T-cell (primary cell): ENCODE measurements around the gene ARMC8. TPM values are rescaled to one million over a fixed set of nuclear protein-coding genes. Genes with fewer than 3 reads are reported as not detected.
"Not testable (repeated sequence)": the region's sequence is repeated elsewhere in the genome, so short reads cannot be mapped to it uniquely, and the experiment has no call there.

Experiments
- ATAC-seq, 4 experiments: fragments of 200-7000 bp in 3 of 4; fragments of 150-1000 bp in 1 of 4; cut with Tn5 transposase; replicated peaks in 1 of 4; 1 replicate in 3 of 4; 2 replicates in 1 of 4; pipeline ENCODE4 v1.10.0; 2021; ENCODE audit warnings: moderate library complexity in 3 of 4, mild to moderate bottlenecking in 2 of 4, moderate number of reproducible peaks in 1 of 4
- CTCF ChIA-PET, 2 donors: fragments of 300-600 bp; sonication (Branson Sonifier 250); formaldehyde crosslinking; loops; one replicate each; lab custom pipeline; 2022; ENCODE audit warnings: antibody characterized with exemption in 2 of 2; lab: Charles Lee
- POLR2A ChIA-PET, 2 donors: fragments of 300-600 bp; sonication (Branson Sonifier 250); formaldehyde crosslinking; loops; one replicate each; lab custom pipeline; 2022; ENCODE audit warnings: antibody characterized with exemption in 2 of 2; lab: Charles Lee
- DNase-seq, 35 experiments: peaks; one replicate each; pipeline versions ENCODE4 v3.0.0 to v3.0.0-alpha.2; 2013 to 2023
- H3K27ac ChIP-seq: one replicate; pipeline ENCODE4 v1.5.1; 2013; ENCODE audit warnings: low read length
- H3K27me3 ChIP-seq, 2 experiments: replicated peaks in 1 of 2; 1 replicate in 1 of 2; 2 replicates in 1 of 2; pipeline versions ENCODE4 v1.6.1 to v1.7.0; 2013; ENCODE audit warnings: low read length in 1 of 2, mixed read lengths in 1 of 2; ENCODE audit not compliant: control insufficient read depth in 2 of 2, insufficient read depth in 2 of 2; ENCODE audit errors: extremely low read depth in 1 of 2
- H3K36me3 ChIP-seq, 2 donors: 1 replicate in 1 of 2; 2 replicates in 1 of 2; pipeline versions ENCODE4 v1.6.1 to v1.7.0; 2013; ENCODE audit warnings: low read length in 1 of 2; ENCODE audit not compliant: control insufficient read depth in 2 of 2, insufficient read depth in 1 of 2; ENCODE audit errors: extremely low read depth in 1 of 2
- H3K4me1 ChIP-seq, 2 experiments: 1 replicate in 1 of 2; 2 replicates in 1 of 2; pipeline versions ENCODE4 v1.6.1 to v1.7.0; 2013; ENCODE audit warnings: low read length in 2 of 2, mixed read lengths in 1 of 2; ENCODE audit not compliant: insufficient read depth in 2 of 2, control insufficient read depth in 1 of 2; ENCODE audit errors: extremely low read depth in 1 of 2
- H3K4me3 ChIP-seq, 2 donors: 1 replicate in 1 of 2; 2 replicates in 1 of 2; pipeline versions ENCODE4 v1.5.1 to v1.7.0; 2013; ENCODE audit warnings: mild to moderate bottlenecking in 2 of 2, low read length in 1 of 2, moderate library complexity in 1 of 2; ENCODE audit not compliant: control insufficient read depth in 1 of 2; ENCODE audit errors: extremely low read depth in 1 of 2
- H3K9me3 ChIP-seq: 2 replicates; pipeline ENCODE4 v1.7.0; 2013
- H3K27ac Mint-ChIP-seq, 2 donors: one replicate each; pipeline ENCODE4 v1.8.0; 2020 to 2021; ENCODE audit warnings: mild to moderate bottlenecking in 2 of 2, mixed read lengths in 2 of 2
- H3K27me3 Mint-ChIP-seq, 2 donors: one replicate each; pipeline ENCODE4 v1.8.0; 2021 to 2022; ENCODE audit warnings: mixed read lengths in 2 of 2
- H3K36me3 Mint-ChIP-seq: one replicate; pipeline ENCODE4 v1.8.0; 2021; ENCODE audit warnings: mixed read lengths
- H3K4me1 Mint-ChIP-seq, 3 donors: one replicate each; pipeline ENCODE4 v1.8.0; 2020 to 2022; ENCODE audit warnings: mixed read lengths in 3 of 3, mild to moderate bottlenecking in 1 of 3
- H3K4me3 Mint-ChIP-seq, 3 donors: one replicate each; pipeline ENCODE4 v1.8.0; 2020 to 2022; ENCODE audit warnings: mild to moderate bottlenecking in 3 of 3, mixed read lengths in 3 of 3, moderate library complexity in 3 of 3
- H3K9me3 Mint-ChIP-seq, 3 donors: one replicate each; pipeline ENCODE4 v1.8.0; 2020 to 2022; ENCODE audit warnings: mixed read lengths in 3 of 3
- WGBS: methylation state at CpG from one replicate; pipeline ENCODE4 v1.1.5; 2013; ENCODE audit warnings: missing lambda C conversion rate; ENCODE audit not compliant: insufficient coverage; 5-methylcytosine and 5-hydroxymethylcytosine counted together
- total RNA-seq, 35 experiments: library from RNA in 6 of 35; stranded (reverse) in 6 of 35; fragments of 120-200 nt in 1 of 35; gene quantifications; one replicate each; pipeline versions ENCODE4 v1.2.1 to v1.2.4 and lab custom pipeline; 2013 to 2026

ARMC8 gene, protein sequence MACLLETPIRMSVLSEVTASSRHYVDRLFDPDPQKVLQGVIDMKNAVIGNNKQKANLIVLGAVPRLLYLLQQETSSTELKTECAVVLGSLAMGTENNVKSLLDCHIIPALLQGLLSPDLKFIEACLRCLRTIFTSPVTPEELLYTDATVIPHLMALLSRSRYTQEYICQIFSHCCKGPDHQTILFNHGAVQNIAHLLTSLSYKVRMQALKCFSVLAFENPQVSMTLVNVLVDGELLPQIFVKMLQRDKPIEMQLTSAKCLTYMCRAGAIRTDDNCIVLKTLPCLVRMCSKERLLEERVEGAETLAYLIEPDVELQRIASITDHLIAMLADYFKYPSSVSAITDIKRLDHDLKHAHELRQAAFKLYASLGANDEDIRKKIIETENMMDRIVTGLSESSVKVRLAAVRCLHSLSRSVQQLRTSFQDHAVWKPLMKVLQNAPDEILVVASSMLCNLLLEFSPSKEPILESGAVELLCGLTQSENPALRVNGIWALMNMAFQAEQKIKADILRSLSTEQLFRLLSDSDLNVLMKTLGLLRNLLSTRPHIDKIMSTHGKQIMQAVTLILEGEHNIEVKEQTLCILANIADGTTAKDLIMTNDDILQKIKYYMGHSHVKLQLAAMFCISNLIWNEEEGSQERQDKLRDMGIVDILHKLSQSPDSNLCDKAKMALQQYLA
- 10 to 100 TPM; 55.0 to 79.8 (median 58.6) TPM for total RNA-seq
- total RNA-seq (2013): 59.7 TPM
- 54.8 to 95.7 (median 80.6) reads per million in 29 experiments for total RNA-seq (lab: John Stamatoyannopoulos, UW)

DNA sequence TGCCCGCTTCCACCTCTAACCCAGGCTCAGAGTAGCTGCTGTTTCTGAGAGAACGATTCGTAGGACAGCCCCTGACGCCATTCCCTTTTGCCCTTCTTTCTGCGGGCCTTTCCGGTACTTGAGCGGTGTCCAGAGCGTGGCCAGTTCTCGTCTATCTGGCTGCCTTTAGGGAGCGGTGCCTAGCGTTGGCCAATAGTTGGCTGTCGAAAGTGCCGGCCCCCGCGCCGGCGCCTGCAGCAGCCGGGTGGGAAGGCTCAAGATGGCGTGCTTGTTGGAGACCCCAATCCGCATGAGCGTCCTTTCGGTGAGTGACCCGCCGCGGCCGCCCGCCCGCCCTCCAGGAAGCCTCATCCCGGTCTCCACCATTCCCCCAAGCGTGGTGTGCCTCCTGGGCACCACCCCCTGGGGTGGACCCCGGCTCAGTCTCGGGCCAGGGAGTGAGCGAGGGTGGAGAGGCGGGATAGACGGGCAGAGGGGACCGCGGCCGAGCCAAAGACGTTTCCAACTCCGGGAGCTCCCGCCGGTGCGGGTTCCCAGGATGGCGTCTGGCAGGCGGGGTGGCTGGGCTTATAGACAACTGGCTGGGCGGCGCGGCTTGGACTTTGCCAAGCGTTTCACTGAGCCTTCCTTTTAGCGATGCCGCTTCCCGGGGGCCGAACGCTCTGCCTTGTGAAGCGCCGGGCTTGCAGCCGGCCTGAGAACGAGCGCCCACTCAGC lies at the start of gene ARMC8:
Gene ARMC8, plus strand, starts transcription at position 6 of the 717 bp plus-strand sequence. Its CDS starts 254 bp downstream, at position 260.
- H3K4me1 Mint-ChIP-seq: peaks cover 40 to 54% (median 46%) of the 10 kb centered on the region in 3 donors
- no peaks in the 10 kb centered on the region for H3K9me3 ChIP-seq
- H3K27me3 ChIP-seq: peaks cover 0 to 14% of the 10 kb centered on the region in 2 experiments
- H3K36me3 Mint-ChIP-seq: peaks cover 13% of the 10 kb centered on the region
- ChIA-PET POLR2A (interaction anchor here (0.5 to 3.1 kb wide), 6 partner anchors 11 to 1318 kb away, joined by 3 to 16 read pairs (median 7); partner anchors contain the start of gene DBR1 (in 1 of the 2)), CTCF (interaction anchor here (0.6 to 2.4 kb wide), 9 partner anchors 9 to 749 kb away, joined by 3 to 23 read pairs (median 3); partner anchors contain the start of genes DBR1 (in 1 of the 2) and NME9 (in 1 of the 2))
- H3K9me3 Mint-ChIP-seq: no peaks in the 10 kb centered on the region
- peak; percentile 63 to 72 (median 65) for ATAC-seq
- H3K27ac ChIP-seq: peak within 1 kb of the TSS; percentile 88
- H3K27me3 Mint-ChIP-seq: peaks cover 7 to 14% of the 10 kb centered on the region in 2 donors
- peak within 1 kb of the TSS; percentile 85 to 94 for H3K4me3 ChIP-seq
- H3K27ac Mint-ChIP-seq: peak within 1 kb of the TSS; percentile 97 to 99
- DNase-seq: peak in 17 of 35 experiments; percentile 3 to 50 (median 15)
- peaks cover 0 to 4% of the 10 kb centered on the region in 2 donors for H3K36me3 ChIP-seq
- peaks cover 8 to 11% of the 10 kb centered on the region in 2 experiments for H3K4me1 ChIP-seq
- under 1% methylated on average over 43 of the region's 59 CpGs for WGBS
- peak within 1 kb of the TSS; percentile 93 to 98 (median 95) for H3K4me3 Mint-ChIP-seq

DNA sequence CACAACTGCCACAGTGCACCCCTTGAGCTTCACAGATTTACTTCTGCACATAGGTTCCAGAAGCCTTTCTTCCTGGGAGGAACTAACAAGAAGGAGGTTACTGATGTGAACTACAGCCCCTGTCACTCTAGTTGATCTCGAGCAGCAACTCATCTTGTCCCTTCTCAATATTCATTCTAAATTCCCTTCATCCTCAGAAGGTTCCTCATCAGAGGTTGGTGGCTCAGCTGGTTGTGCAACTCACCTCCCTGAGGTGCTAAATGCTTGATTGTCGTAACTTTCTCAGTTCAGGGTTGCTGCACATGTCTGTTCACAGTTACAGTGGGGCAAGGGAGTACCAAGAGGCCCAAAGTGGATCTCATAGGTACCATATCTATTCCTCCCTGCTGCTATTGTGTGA lies 49.2 kb upstream of the ARMC8 start:
- CTCF ChIA-PET: interaction anchor here in 1 of 2 donors (0.7 kb wide), 1 partner anchor 1038 kb away, joined by 3 read pairs; no protein-coding TSS in a partner anchor
- Histone ChIP-seq H3K27ac (no peak overlapping the region), H3K36me3 (no peaks in the 10 kb centered on the region), H3K4me3 (no peak overlapping the region), H3K9me3 (no peaks in the 10 kb centered on the region), H3K27me3 (no peaks in the 10 kb centered on the region), H3K4me1 (no peaks in the 10 kb centered on the region)
- WGBS: 27% methylated on average over 1 of the region's 2 CpGs
- Mint-ChIP-seq H3K27me3 (peaks cover 8 to 14% of the 10 kb centered on the region in 2 donors), H3K9me3 (no peaks in the 10 kb centered on the region), H3K4me3 (no peak overlapping the region), H3K36me3 (no peaks in the 10 kb centered on the region), H3K27ac (no peak overlapping the region), H3K4me1 (no peaks in the 10 kb centered on the region)
- POLR2A ChIA-PET: no interaction called here
- no peak for DNase-seq
- no peak for ATAC-seq

- Mint-ChIP-seq H3K9me3 (no peaks in the 10 kb centered on the region), H3K4me3 (no peak overlapping the region), H3K4me1 (no peaks in the 10 kb centered on the region), H3K36me3 (no peaks in the 10 kb centered on the region), H3K27ac (no peak overlapping the region), H3K27me3 (peaks cover 8 to 14% of the 10 kb centered on the region in 2 donors)
- Histone ChIP-seq H3K9me3 (no peaks in the 10 kb centered on the region), H3K4me1 (no peaks in the 10 kb centered on the region), H3K27ac (no peak overlapping the region), H3K27me3 (no peaks in the 10 kb centered on the region), H3K4me3 (no peak overlapping the region), H3K36me3 (no peaks in the 10 kb centered on the region)
- ATAC-seq (no peak), DNase-seq (no peak)
- ChIA-PET POLR2A (no interaction called here), CTCF (no interaction called here)
- no CpG with 5 or more reads among the region's 2 CpGs for WGBS
Observed at GRCh38 chr3:138139691-138140090, 47.4 kb upstream of the ARMC8 start.

GRCh38 chr3:138140940-138141339 lies 46.2 kb upstream of the ARMC8 start:
- Histone ChIP-seq H3K36me3 (no peaks in the 10 kb centered on the region), H3K27me3 (no peaks in the 10 kb centered on the region), H3K4me3 (no peak overlapping the region), H3K27ac (no peak overlapping the region), H3K9me3 (no peaks in the 10 kb centered on the region), H3K4me1 (no peaks in the 10 kb centered on the region)
- Mint-ChIP-seq H3K4me1 (no peaks in the 10 kb centered on the region), H3K36me3 (no peaks in the 10 kb centered on the region), H3K4me3 (no peak overlapping the region), H3K27me3 (peaks cover 8 to 12% of the 10 kb centered on the region in 2 donors), H3K27ac (no peak overlapping the region), H3K9me3 (no peaks in the 10 kb centered on the region)
- CTCF ChIA-PET: no interaction called here
- ATAC-seq: no peak
- no peak for DNase-seq
- POLR2A ChIA-PET: no interaction called here

GRCh38 chr3:138142181-138142580 lies 44.9 kb upstream of the ARMC8 start:
- H3K4me3 Mint-ChIP-seq, H3K36me3 Mint-ChIP-seq, H3K27ac Mint-ChIP-seq, H3K27me3 ChIP-seq, POLR2A ChIA-PET, H3K36me3 ChIP-seq, H3K4me3 ChIP-seq, H3K4me1 Mint-ChIP-seq, CTCF ChIA-PET, H3K4me1 ChIP-seq, H3K9me3 ChIP-seq, H3K9me3 Mint-ChIP-seq, ATAC-seq, H3K27ac ChIP-seq, DNase-seq: not testable (repeated sequence)
- peaks cover 10 to 12% of the 10 kb centered on the region in 2 donors for H3K27me3 Mint-ChIP-seq
- WGBS: 96% methylated on average over 3 of the region's 3 CpGs

DNA sequence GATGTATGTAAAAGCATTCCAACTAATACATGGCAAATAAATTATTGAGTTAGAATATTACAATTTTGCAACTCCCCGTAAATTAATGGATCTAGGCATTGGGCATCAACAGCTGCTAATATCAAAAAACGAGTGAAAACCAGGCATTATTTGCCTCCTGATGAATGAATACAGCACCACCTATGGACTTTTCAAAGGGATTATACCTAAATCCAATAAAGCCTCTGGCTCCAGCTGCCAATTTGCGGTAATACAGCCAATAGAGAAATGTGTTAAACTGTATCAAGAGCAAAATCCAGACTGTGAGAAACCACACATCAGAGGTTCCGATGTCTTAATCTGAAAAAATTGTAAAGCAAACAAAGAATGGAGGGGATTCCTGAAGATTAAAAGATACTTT lies 38.6 kb upstream of the ARMC8 start:
- no peaks in the 10 kb centered on the region for H3K4me1 ChIP-seq
- ChIA-PET POLR2A (no interaction called here), CTCF (no interaction called here)
- Mint-ChIP-seq H3K4me1 (no peaks in the 10 kb centered on the region), H3K9me3 (peaks cover 0 to 2% (median 2%) of the 10 kb centered on the region in 3 donors), H3K36me3 (no peaks in the 10 kb centered on the region), H3K27ac (no peak overlapping the region), H3K27me3 (peaks cover 0 to 2% of the 10 kb centered on the region in 2 donors), H3K4me3 (no peak overlapping the region)
- no peaks in the 10 kb centered on the region for H3K27me3 ChIP-seq
- no peak overlapping the region for H3K27ac ChIP-seq
- no peak for DNase-seq
- ATAC-seq: no peak
- H3K36me3 ChIP-seq: no peaks in the 10 kb centered on the region
- no peak overlapping the region for H3K4me3 ChIP-seq
- H3K9me3 ChIP-seq: no peaks in the 10 kb centered on the region
- no CpG with 5 or more reads among the region's 4 CpGs for WGBS
